HG03280 (cell line): ENCODE data around the gene SP9.

Experiments used
- ATAC-seq: cut with Tn5 transposase; IDR thresholded peaks from one replicate; pipeline ENCODE4 v1.9.1; 2021; ENCODE audit warnings: mild to moderate bottlenecking, moderate library complexity; ENCODE audit not compliant: unreplicated experiment

Gene SP9

DNA sequence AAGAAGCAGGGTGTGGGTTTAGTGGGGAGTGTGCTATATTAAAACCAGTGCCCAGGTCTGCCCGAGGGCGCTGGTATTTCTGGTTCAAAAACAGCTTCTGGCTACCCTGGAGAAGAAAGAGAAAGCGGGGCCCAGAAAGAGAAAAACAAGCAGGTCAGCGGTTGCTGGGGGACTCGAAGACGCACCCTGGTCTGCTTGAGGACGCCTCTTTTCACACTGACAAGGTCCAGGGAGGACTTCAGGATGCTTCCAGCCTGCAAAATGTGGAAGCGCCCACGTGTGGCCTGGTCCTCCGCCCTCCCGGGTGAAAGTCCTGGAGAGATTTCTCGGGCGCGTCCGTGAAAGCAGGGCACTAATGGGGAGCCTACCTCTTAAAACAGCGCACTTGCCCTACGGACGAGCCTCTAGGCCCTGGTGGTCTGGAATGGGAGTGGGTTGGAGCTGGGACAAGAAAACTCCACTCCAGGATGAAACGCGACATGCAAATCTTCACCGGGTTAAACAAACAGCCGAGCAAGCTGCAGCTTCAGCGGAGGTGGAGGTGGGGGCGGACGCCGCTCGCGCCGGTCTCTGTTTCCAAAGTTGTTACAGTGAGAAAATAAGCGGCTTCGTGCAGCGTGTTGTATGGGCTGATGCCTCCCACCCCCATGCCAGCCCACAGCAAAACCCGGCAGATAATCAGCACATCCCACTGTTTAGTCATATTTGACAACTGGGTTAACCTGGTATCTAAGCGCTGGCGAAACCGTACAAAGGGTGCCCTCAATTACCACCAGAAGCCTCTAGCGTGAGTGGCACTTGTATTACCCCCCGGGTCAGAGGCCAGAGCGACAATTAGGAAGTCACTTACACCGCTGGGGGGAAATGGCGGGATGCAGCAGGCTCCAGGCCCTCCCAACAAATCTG is 1.1 kb upstream of the SP9 start:
- ATAC-seq, result no peak

GRCh38 chr2:174334278-174334715 is 457 bp upstream of the SP9 start:
- ATAC-seq, result no peak

GRCh38 chr2:174335254-174335987 is 667 bp downstream of the SP9 start:
- ATAC-seq, result no peak

DNA sequence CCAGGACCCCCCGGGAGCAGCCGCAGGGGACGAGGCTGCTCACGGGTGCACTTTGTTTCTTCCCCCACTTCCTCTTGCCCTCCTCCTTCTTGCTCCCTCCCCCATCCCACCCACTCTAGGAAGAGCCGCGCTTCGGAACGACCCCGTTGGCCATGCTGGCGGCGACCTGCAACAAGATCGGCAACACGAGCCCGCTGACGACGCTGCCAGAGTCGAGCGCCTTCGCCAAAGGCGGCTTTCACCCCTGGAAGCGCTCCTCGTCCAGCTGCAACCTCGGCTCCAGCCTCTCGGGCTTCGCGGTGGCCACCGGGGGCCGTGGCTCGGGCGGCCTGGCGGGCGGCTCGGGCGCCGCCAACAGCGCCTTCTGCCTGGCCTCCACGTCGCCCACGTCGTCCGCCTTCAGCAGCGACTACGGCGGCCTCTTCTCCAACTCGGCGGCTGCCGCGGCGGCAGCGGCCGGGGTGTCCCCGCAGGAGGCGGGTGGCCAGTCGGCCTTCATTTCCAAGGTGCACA is 1.3 kb downstream of the SP9 start:
- ATAC-seq, result no peak

DNA sequence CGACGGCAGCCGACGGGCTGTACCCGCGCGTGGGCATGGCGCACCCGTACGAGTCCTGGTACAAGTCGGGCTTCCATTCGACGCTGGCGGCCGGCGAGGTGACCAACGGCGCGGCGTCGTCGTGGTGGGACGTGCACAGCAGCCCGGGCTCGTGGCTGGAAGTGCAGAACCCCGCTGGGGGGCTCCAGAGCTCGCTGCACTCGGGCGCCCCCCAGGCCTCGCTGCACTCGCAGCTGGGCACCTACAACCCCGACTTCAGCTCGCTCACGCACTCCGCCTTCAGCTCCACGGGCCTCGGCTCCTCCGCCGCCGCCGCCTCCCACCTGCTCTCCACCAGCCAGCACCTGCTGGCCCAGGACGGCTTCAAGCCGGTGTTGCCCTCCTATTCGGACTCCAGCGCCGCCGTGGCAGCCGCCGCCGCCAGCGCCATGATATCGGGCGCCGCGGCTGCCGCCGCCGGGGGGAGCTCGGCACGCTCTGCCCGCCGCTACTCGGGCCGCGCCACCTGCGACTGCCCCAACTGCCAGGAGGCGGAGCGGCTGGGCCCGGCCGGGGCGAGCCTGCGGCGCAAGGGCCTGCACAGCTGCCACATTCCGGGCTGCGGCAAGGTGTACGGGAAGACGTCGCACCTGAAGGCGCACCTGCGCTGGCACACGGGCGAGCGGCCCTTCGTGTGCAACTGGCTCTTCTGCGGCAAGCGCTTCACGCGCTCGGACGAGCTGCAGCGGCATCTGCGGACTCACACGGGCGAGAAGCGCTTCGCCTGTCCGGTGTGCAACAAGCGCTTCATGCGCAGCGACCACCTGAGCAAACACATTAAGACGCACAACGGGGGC is 2.0 kb downstream of the SP9 start:
- no peak for ATAC-seq

DNA sequence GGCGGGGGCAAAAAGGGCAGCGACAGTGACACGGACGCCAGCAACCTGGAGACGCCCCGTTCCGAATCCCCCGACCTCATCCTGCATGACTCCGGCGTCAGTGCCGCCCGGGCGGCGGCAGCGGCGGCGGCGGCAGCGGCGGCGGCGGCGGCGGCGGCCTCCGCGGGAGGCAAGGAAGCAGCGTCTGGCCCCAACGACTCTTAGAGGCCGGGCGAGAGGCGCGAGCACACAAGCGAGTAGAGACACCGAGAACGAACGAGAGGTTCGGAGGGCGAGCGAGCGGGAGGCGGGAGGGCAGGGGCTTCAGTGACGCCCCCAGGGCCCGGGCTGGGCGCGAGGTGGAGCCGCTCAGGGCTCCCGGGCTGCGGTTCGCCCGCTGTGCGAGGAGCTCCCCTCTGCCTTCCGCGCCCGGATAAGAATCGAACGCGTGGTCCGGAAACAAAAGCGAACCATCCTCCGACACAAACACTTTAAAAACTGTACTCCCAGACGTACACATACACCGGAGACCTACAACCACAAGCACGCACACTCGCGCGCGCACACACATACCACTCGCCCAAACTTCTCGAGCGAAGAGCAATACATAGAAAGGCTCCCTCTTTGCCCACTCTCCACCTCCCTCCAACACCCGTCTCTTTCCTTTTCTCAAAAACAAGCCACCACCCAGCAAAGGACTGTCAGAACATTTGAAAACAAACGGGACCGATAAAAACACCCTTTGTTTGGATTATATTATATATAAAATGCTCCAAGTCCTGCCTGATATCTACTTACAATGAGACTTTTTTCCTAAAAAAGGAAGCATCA is 2.8 kb downstream of the SP9 start:
- no peak for ATAC-seq

GRCh38 chr2:174338147-174338605 is 3.4 kb downstream of the SP9 start:
- ATAC-seq, result no peak

DNA sequence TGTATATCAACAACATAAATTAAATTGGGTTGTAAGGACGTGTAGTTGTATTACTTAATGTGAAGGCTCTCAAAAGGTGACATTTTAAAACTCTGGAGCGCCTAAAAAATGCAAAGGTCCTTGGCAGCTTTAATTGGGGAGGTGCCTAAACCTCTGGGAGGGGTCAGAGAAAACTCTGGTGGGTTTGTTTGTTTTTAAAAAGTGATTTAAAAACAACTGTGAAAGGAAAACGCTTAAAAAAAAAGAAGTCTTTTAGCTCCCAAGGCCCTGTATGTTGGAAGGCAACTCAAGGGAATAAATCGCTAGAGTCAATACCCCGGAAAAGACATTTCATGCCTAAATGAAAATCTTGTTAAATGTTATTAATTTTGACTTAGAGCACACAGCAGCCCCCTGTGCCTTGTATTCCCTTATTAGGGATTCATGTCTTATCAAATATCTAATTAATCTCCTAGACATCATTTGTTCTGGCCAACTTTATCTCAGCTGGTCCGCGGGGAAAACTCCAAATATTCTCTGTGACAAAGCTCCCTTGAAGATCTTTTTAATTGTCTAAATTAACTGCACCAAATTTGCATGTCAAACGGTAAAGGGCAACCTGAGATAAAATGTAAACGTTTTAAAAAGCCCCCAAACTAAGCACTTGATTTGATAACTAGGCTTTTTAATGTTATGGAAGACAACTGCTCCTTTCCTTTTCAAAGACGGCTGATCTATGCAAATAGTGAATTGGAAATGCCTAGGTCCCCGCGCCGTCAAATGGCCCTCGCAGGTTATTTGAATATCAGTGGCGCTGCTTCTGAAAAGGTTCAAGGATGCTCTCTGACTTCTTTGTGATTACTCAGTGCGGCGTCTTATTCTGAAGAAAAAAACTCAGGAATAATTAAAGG is 4.2 kb downstream of the SP9 start:
- no peak for ATAC-seq

GRCh38 chr2:174339561-174340399 is 5.0 kb downstream of the SP9 start:
- ATAC-seq, result no peak

- ATAC-seq, result no peak
Observed at GRCh38 chr2:174340400-174341292, 5.9 kb downstream of the SP9 start.

DNA sequence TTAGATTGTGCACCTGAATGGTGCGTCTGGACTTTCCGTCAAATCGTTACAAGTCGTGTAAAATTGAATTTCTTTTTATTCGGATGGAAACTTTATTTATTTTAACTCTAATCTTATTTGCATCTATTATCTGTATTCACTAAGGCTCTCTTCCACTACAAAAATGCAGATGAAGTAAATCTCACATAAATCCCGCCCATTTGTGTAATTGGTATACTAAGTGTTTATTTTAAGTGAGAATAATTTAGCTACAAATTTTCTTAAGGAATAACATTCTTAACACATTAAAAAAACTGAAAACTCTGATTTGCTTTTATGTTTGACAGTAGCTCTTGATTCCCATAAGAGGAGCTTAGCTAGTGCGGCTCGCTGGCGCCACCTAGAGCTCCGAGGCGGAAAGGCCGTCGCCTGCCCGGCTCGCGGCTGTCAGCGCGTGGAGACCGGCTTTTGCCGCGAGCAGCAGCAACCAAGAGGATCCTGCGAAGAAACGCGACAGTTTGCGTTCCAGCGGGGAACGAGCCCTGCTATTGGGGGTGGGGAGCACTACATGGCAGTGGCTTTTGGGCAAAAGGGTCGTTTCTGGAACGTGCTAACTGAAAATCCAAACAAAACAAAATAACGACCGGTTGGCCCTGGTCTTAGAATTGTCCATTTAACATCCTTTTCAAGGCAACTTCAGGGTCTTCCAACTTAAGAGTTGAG is 6.7 kb downstream of the SP9 start:
- peak; percentile 60 for ATAC-seq

- no peak for ATAC-seq
Observed at GRCh38 chr2:174341995-174342685, 7.4 kb downstream of the SP9 start.

- no peak for ATAC-seq
Observed at GRCh38 chr2:174342686-174343342, 8.1 kb downstream of the SP9 start.

DNA sequence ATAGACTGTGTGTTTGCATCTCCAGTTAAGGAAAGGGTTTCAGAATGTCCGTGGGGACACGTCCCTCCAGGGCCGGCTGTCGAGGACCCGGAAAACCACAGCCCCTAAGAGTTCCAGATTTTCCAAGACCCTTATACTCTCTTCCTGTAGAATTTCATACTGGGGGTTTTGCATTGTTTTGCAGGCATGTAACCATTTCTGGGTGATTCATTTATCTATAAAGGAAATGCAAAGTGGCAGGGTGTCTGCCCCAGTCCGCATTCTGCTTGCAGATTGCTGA is 8.5 kb downstream of the SP9 start:
- no peak for ATAC-seq

- no peak for ATAC-seq
Observed at GRCh38 chr2:174343623-174344455, 9.1 kb downstream of the SP9 start.
